A673 (cell line): ENCODE measurements around the gene ZNRD2. TPM values are rescaled to one million over a fixed set of nuclear protein-coding genes. Genes with fewer than 3 reads are reported as not detected.

Experiments
- BruUV-seq: library from RNA; stranded (reverse); fragments of 400-500 nt; replicated peaks from 2 replicates; lab custom pipeline; 2021; lab: Mats Ljungman, UMichigan
- CTCF ChIA-PET: fragments of 300-600 bp; sonication (Branson Sonifier 250); formaldehyde crosslinking; loops from one replicate; lab custom pipeline; 2022; ENCODE audit warnings: antibody characterized with exemption; lab: Charles Lee
- POLR2A ChIA-PET: fragments of 300-600 bp; sonication (Branson Sonifier 250); formaldehyde crosslinking; loops from one replicate; lab custom pipeline; 2022; ENCODE audit warnings: antibody characterized with exemption; ENCODE audit not compliant: low non-redundant PET; lab: Charles Lee
- DNase-seq: peaks from one replicate; pipeline ENCODE4 v3.0.0-alpha.2; 2015; ENCODE audit warnings: low spot score
- H3K27ac ChIP-seq: fragments of 200-600 bp; sonication (generic); 2 replicates; pipeline ENCODE4 v1.5.1; 2016; ENCODE audit warnings: mixed run types, low read depth, mild to moderate bottlenecking, mixed read lengths, antibody characterized with exemption, low read length; ENCODE audit not compliant: poor library complexity, severe bottlenecking
- H3K27me3 ChIP-seq: fragments of 200-600 bp; sonication (generic); replicated peaks from 2 replicates; pipeline ENCODE4 v1.6.1; 2017; ENCODE audit warnings: mixed run types, low read depth, mild to moderate bottlenecking, mixed read lengths, antibody characterized with exemption, low read length; ENCODE audit not compliant: insufficient read depth, poor library complexity
- H3K36me3 ChIP-seq: fragments of 200-600 bp; sonication (generic); 2 replicates; pipeline ENCODE4 v1.6.1; 2016; ENCODE audit warnings: mixed run types, mild to moderate bottlenecking, mixed read lengths, antibody characterized with exemption, low read length; ENCODE audit not compliant: insufficient read depth, poor library complexity, severe bottlenecking
- H3K4me1 ChIP-seq: fragments of 200-600 bp; sonication (generic); 2 replicates; pipeline ENCODE4 v1.6.1; 2017; ENCODE audit warnings: mixed run types, mild to moderate bottlenecking, mixed read lengths, antibody characterized with exemption, low read length; ENCODE audit not compliant: insufficient read depth, poor library complexity, severe bottlenecking
- H3K4me3 ChIP-seq: fragments of 200-600 bp; sonication (generic); 2 replicates; pipeline ENCODE4 v1.5.1; 2016; ENCODE audit warnings: low read depth, mixed run types, mild to moderate bottlenecking, mixed read lengths, low read length; ENCODE audit not compliant: poor library complexity, severe bottlenecking
- H3K9me3 ChIP-seq: fragments of 200-600 bp; sonication (generic); 2 replicates; pipeline ENCODE4 v1.6.1; 2016; ENCODE audit warnings: mixed run types, low read depth, mild to moderate bottlenecking, mixed read lengths, antibody characterized with exemption, low read length; ENCODE audit not compliant: poor library complexity, severe bottlenecking
- EZH2 ChIP-seq: fragments of 200-600 bp; sonication (generic); IDR thresholded peaks from 2 replicates; pipeline ENCODE4 v1.6.1; 2017; ENCODE audit warnings: borderline replicate concordance, low read depth, mild to moderate bottlenecking, mixed read lengths, antibody characterized with exemption, low read length; ENCODE audit not compliant: poor library complexity, severe bottlenecking
- intact Hi-C: fragments of 100-400 bp; cut with micrococcal nuclease; formaldehyde crosslinking; loops from one replicate; pipeline ENCODE4 v1.10.0; 2022; ENCODE audit not compliant: unreplicated experiment
- total RNA-seq: library from RNA; stranded (reverse); gene quantifications from 2 replicates; pipeline ENCODE4 v1.2.3, GENCODE V29; 2021
- TF ChIP-seq, protein P1 (sequence below): fragments of 300-800, 200-600 bp; sonication (generic); conservative IDR thresholded peaks from 2 replicates; pipeline ENCODE4 v1.5.1; 2017; ENCODE audit warnings: low read depth, mild to moderate bottlenecking, antibody characterized with exemption, low read length, moderate library complexity, mixed read lengths

The ZNRD2 gene
- total RNA-seq, 1 experiment from 2014 or later, result 98.9 TPM

DNA sequence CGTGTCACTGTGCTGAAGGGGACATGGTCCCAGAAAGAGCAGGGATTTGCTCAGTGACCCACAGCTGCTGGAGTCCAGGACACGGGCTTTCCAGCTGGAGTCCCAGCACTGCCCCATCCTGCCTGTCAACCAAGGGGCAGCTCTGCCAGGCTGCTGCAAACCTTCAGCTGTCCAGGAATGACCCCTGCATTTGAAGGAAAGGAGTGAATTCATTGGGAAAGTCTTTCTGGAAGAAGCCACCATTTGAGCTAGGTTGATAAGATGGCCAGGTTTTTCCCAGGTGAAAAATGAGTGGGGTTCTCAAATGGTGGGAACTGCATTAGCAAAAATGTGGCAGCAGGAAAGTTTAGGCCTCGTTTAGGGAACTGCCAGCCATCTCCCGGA is 16.0 kb downstream of the ZNRD2 start:
- Histone ChIP-seq H3K4me1 (no peaks in the 10 kb centered on the region), H3K9me3 (no peaks in the 10 kb centered on the region), H3K27ac (no peak overlapping the region), H3K36me3 (peaks cover 10% of the 10 kb centered on the region), H3K4me3 (no peak overlapping the region), H3K27me3 (no peaks in the 10 kb centered on the region)
- ChIA-PET CTCF (no interaction called here), POLR2A (no interaction called here)
- intact Hi-C loops, result no loop called here
- TF ChIP-seq EZH2, result no peak
- TF ChIP-seq, protein P1, sequence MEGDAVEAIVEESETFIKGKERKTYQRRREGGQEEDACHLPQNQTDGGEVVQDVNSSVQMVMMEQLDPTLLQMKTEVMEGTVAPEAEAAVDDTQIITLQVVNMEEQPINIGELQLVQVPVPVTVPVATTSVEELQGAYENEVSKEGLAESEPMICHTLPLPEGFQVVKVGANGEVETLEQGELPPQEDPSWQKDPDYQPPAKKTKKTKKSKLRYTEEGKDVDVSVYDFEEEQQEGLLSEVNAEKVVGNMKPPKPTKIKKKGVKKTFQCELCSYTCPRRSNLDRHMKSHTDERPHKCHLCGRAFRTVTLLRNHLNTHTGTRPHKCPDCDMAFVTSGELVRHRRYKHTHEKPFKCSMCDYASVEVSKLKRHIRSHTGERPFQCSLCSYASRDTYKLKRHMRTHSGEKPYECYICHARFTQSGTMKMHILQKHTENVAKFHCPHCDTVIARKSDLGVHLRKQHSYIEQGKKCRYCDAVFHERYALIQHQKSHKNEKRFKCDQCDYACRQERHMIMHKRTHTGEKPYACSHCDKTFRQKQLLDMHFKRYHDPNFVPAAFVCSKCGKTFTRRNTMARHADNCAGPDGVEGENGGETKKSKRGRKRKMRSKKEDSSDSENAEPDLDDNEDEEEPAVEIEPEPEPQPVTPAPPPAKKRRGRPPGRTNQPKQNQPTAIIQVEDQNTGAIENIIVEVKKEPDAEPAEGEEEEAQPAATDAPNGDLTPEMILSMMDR, result no peak
- BruUV-seq, result no TSS peak
- DNase-seq, result no peak

- POLR2A ChIA-PET, result no interaction called here
- TF ChIP-seq, protein P1, result no peak
- Histone ChIP-seq H3K27me3 (no peaks in the 10 kb centered on the region), H3K4me1 (no peaks in the 10 kb centered on the region), H3K27ac (no peak overlapping the region), H3K36me3 (peaks cover 10% of the 10 kb centered on the region), H3K4me3 (no peak overlapping the region), H3K9me3 (no peaks in the 10 kb centered on the region)
- CTCF ChIA-PET, result interaction anchor here (2.2 kb wide), 1 partner anchor 46 kb away, joined by 9 read pairs; no protein-coding TSS in a partner anchor
- no TSS peak for BruUV-seq
- no peak for DNase-seq
- intact Hi-C loops, result no loop called here
Measured at GRCh38 chr11:65586676-65587075, 16.4 kb downstream of the ZNRD2 start.

- intact Hi-C loops, result no loop called here
- BruUV-seq, result no TSS peak
- CTCF ChIA-PET, result interaction anchor here (0.6 to 2.2 kb wide), 2 partner anchors 9 to 47 kb away, joined by 6 to 9 read pairs; no protein-coding TSS in a partner anchor
Measured at GRCh38 chr11:65588199-65589054, 18.1 kb downstream of the ZNRD2 start.

More at GRCh38 chr11:65588199-65589054, 18.1 kb downstream of the ZNRD2 start:
- DNase-seq, result peak; percentile 74
- no peaks in the 10 kb centered on the region for H3K9me3 ChIP-seq
- POLR2A ChIA-PET, result no interaction called here
- H3K4me1 ChIP-seq, result no peaks in the 10 kb centered on the region
- no peaks in the 10 kb centered on the region for H3K27me3 ChIP-seq
- no peak overlapping the region for H3K27ac ChIP-seq
- peaks cover 10% of the 10 kb centered on the region for H3K36me3 ChIP-seq
- TF ChIP-seq, protein P1, result peak; percentile 73
- no peak for TF ChIP-seq EZH2
- no peak overlapping the region for H3K4me3 ChIP-seq
